GM18909 (cell line): ENCODE measurements around the gene AQR.
"Not testable (repeated sequence)": the region's sequence is repeated elsewhere in the genome, so short reads cannot be mapped to it uniquely, and the experiment has no call there.

Experiments used
- ATAC-seq: cut with Tn5 transposase; IDR thresholded peaks from one replicate; pipeline ENCODE4 v1.9.1; 2021; ENCODE audit warnings: mild to moderate bottlenecking; ENCODE audit not compliant: unreplicated experiment, poor library complexity

AQR gene

GRCh38 chr15:34964277-34964676 lies 5.3 kb downstream of the AQR start:
- no peak for ATAC-seq

GRCh38 chr15:34953851-34954250 lies 15.7 kb downstream of the AQR start:
- ATAC-seq: no peak

GRCh38 chr15:34952481-34952880 lies 17.1 kb downstream of the AQR start:
- ATAC-seq: no peak

GRCh38 chr15:34951993-34952392 lies 17.5 kb downstream of the AQR start:
- no peak for ATAC-seq

- no peak for ATAC-seq
Observed at GRCh38 chr15:34944936-34945335, 24.6 kb downstream of the AQR start.

GRCh38 chr15:34943711-34944110 lies 25.8 kb downstream of the AQR start:
- ATAC-seq: no peak

GRCh38 chr15:34943264-34943663 lies 26.3 kb downstream of the AQR start:
- ATAC-seq: not testable (repeated sequence)

GRCh38 chr15:34942363-34942762 lies 27.2 kb downstream of the AQR start:
- ATAC-seq: no peak

- no peak for ATAC-seq
Observed at GRCh38 chr15:34941831-34942230, 27.7 kb downstream of the AQR start.

GRCh38 chr15:34941185-34941698 lies 28.3 kb downstream of the AQR start:
- ATAC-seq: no peak

- ATAC-seq: no peak
Observed at GRCh38 chr15:34933432-34933975, 36.0 kb downstream of the AQR start.

- ATAC-seq: not testable (repeated sequence)
Observed at GRCh38 chr15:34928349-34928748, 41.2 kb downstream of the AQR start.

GRCh38 chr15:34927726-34928125 lies 41.8 kb downstream of the AQR start:
- ATAC-seq: no peak

GRCh38 chr15:34914317-34914716 lies 55.2 kb downstream of the AQR start:
- ATAC-seq: no peak

- ATAC-seq: no peak
Observed at GRCh38 chr15:34905047-34905446, 64.5 kb downstream of the AQR start.

- ATAC-seq: no peak
Observed at GRCh38 chr15:34904527-34904926, 65.0 kb downstream of the AQR start.

- ATAC-seq: no peak
Observed at GRCh38 chr15:34900748-34901147, 68.8 kb downstream of the AQR start.

- no peak for ATAC-seq
Observed at GRCh38 chr15:34896183-34896582, 73.4 kb downstream of the AQR start.

- no peak for ATAC-seq
Observed at GRCh38 chr15:34893967-34894366, 75.6 kb downstream of the AQR start.

GRCh38 chr15:34892963-34893591 lies 76.5 kb downstream of the AQR start:
- no peak for ATAC-seq

GRCh38 chr15:34890424-34890823 lies 79.1 kb downstream of the AQR start:
- no peak for ATAC-seq

GRCh38 chr15:34889476-34889875 lies 80.1 kb downstream of the AQR start:
- no peak for ATAC-seq
